ENCODE data around the gene GP1BB. TPM values are rescaled to one million over a fixed set of nuclear protein-coding genes. Genes with fewer than 3 reads are reported as not detected.

The GP1BB gene
- total RNA-seq, 1 donor: 1.8 TPM

DNA sequence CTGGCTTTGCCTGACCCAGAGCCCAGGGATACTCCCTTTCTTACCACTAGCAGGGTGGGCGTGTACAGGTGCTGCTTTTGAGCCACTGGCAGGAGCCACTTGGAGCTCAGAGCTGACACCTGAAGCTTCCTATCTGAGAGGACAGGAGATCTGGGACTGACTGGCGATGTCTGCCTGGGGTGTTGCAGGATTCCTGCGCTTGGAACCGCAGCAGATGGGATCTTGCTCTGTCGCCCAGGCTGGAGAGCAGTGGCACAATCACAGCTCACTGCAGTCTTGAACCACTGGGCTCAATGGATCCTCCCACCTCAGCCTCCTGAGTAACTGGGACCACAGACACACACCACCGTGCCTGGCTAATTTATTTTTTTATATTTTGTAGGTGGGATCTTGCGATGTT lies 17.7 kb downstream of the GP1BB start:
- H3K4me1 ChIP-seq (ENCODE audit: insufficient read depth, low read length): no peaks in the 10 kb centered on the region
- DNase-seq (ENCODE audit: insufficient read length, low spot score, missing footprints): no peak
- no peak overlapping the region for H2AFZ ChIP-seq (ENCODE audit: low read length)
- H3K79me2 ChIP-seq (ENCODE audit: insufficient read depth, low read length): no peaks in the 10 kb centered on the region
- H3K4me2 ChIP-seq (ENCODE audit: insufficient read depth, low read length): no peak overlapping the region
- no peaks in the 10 kb centered on the region for H3K36me3 ChIP-seq (ENCODE audit: insufficient read depth, low read length)
- no peaks in the 10 kb centered on the region for H4K20me1 ChIP-seq (ENCODE audit: insufficient read depth, low read length)
- TF ChIP-seq, protein P1, sequence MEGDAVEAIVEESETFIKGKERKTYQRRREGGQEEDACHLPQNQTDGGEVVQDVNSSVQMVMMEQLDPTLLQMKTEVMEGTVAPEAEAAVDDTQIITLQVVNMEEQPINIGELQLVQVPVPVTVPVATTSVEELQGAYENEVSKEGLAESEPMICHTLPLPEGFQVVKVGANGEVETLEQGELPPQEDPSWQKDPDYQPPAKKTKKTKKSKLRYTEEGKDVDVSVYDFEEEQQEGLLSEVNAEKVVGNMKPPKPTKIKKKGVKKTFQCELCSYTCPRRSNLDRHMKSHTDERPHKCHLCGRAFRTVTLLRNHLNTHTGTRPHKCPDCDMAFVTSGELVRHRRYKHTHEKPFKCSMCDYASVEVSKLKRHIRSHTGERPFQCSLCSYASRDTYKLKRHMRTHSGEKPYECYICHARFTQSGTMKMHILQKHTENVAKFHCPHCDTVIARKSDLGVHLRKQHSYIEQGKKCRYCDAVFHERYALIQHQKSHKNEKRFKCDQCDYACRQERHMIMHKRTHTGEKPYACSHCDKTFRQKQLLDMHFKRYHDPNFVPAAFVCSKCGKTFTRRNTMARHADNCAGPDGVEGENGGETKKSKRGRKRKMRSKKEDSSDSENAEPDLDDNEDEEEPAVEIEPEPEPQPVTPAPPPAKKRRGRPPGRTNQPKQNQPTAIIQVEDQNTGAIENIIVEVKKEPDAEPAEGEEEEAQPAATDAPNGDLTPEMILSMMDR (IDR thresholded peaks at IDR 0.05; ENCODE audit: extremely low read depth, low read depth, low read length): no peak
- H3K27ac ChIP-seq (ENCODE audit: low read depth, low read length): no peak overlapping the region
- no peaks in the 10 kb centered on the region for H3K27me3 ChIP-seq (ENCODE audit: insufficient read depth, low read length)
- H3K9me3 ChIP-seq (ENCODE audit: low read depth, low read length): no peaks in the 10 kb centered on the region
- H3K4me3 ChIP-seq (ENCODE audit: insufficient read depth, low read length): no peak overlapping the region

DNA sequence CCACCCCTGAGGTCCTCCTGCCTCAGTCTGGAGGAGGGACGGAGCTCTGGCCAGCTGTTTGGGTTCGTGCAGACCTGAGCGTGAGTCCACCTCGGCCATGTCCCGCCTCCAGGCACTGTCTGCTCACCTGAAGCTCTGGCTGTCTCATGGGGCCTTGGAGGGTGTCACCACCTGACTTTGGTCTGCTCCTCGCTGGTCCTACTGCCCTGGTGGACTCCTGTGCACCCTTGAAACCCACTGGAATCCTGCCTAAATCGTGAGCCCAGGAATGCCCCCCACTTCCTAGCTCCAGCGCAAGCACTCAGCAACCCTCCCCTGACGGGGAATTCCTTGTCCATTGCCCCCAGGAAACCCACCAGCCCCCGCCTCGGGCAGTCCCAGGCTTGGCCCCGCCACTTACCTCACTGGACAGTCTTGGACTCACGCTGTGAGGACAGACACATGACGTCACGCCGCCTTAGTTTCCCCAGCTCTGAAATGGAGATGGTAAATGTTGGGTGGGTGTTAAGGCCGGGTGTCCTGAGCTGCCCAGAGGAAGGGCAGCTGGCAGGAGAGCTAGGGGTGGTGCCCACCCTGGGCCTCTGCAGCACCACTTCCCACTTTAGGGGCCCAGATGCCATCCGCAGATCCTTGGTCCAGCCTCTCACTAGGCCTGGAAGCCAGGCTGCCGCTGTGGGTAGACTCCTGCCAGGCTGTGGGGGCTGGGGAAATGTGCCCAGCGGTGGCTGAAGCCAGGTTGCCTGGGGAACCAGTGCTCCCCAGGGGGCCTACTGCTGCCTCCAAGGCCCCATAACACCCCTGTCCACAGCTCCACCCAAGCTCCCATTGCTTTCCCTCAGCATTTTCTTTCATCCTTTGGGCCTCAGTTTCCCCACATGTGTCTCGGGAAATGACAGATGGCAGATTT lies 19.1 kb downstream of the GP1BB start:
- no peak overlapping the region for H3K4me2 ChIP-seq (ENCODE audit: insufficient read depth, low read length)
- no peaks in the 10 kb centered on the region for H4K20me1 ChIP-seq (ENCODE audit: insufficient read depth, low read length)
- no peaks in the 10 kb centered on the region for H3K4me1 ChIP-seq (ENCODE audit: insufficient read depth, low read length)
- no peaks in the 10 kb centered on the region for H3K27me3 ChIP-seq (ENCODE audit: insufficient read depth, low read length)
- TF ChIP-seq, protein P1 (IDR thresholded peaks at IDR 0.05; ENCODE audit: extremely low read depth, low read depth, low read length): no peak
- H3K27ac ChIP-seq (ENCODE audit: low read depth, low read length): no peak overlapping the region
- no peak for DNase-seq (ENCODE audit: insufficient read length, low spot score, missing footprints)
- no peak overlapping the region for H3K4me3 ChIP-seq (ENCODE audit: insufficient read depth, low read length)
- H3K79me2 ChIP-seq (ENCODE audit: insufficient read depth, low read length): no peaks in the 10 kb centered on the region
- no peaks in the 10 kb centered on the region for H3K9me3 ChIP-seq (ENCODE audit: low read depth, low read length)
- no peak overlapping the region for H2AFZ ChIP-seq (ENCODE audit: low read length)
- no peaks in the 10 kb centered on the region for H3K36me3 ChIP-seq (ENCODE audit: insufficient read depth, low read length)

DNA sequence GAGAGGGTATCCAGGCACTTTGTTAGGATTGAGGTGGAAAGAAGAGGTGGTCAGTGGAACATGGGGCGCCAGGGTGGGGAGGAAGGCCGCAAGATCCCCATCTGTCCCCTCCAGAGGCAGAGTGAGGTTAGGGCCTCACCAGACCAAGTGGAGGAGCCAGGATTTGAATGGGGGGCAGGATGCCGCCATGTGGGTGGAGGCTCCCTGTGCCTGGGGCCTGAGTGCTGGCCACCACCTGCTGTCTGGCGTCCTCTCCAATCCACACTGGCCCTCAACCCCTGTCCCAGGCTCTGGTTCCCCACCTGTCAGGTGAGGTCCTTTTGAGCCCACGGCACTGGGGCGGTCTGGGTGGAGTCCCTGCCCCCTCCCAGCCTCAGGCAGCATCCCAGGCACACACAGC lies 19.7 kb downstream of the GP1BB start:
- Histone ChIP-seq H3K27ac (ENCODE audit: low read depth, low read length) (no peak overlapping the region), H3K9me3 (ENCODE audit: low read depth, low read length) (no peaks in the 10 kb centered on the region), H3K27me3 (ENCODE audit: insufficient read depth, low read length) (no peaks in the 10 kb centered on the region), H3K4me2 (ENCODE audit: insufficient read depth, low read length) (no peak overlapping the region), H3K4me3 (ENCODE audit: insufficient read depth, low read length) (no peak overlapping the region), H3K79me2 (ENCODE audit: insufficient read depth, low read length) (no peaks in the 10 kb centered on the region), H2AFZ (ENCODE audit: low read length) (no peak overlapping the region), H3K36me3 (ENCODE audit: insufficient read depth, low read length) (no peaks in the 10 kb centered on the region), H3K4me1 (ENCODE audit: insufficient read depth, low read length) (no peaks in the 10 kb centered on the region), H4K20me1 (ENCODE audit: insufficient read depth, low read length) (no peaks in the 10 kb centered on the region)
- TF ChIP-seq, protein P1 (IDR thresholded peaks at IDR 0.05; ENCODE audit: extremely low read depth, low read depth, low read length): no peak
- no peak for DNase-seq (ENCODE audit: insufficient read length, low spot score, missing footprints)

DNA sequence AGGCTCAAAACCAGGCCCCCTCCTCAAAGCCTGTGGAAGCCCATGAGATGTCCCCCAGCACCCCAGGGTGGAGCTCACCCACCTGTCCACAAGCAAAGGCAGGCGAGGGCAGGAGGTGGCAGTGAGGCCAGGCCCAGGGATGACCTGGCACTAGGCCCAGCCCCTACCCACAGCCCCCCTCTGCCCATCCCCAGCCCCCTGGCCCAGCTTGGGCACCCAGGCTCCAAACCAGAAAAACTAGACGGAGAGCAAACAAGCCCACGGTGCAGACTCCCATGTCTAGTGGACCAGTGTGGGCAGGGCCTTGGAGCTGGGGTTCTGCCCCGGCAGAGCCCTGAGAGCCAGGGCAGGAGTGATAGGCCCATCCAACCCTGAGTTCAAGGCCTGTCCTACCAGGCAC lies 20.3 kb downstream of the GP1BB start:
- no peaks in the 10 kb centered on the region for H3K36me3 ChIP-seq (ENCODE audit: insufficient read depth, low read length)
- H3K4me1 ChIP-seq (ENCODE audit: insufficient read depth, low read length): no peaks in the 10 kb centered on the region
- H3K79me2 ChIP-seq (ENCODE audit: insufficient read depth, low read length): no peaks in the 10 kb centered on the region
- H2AFZ ChIP-seq (ENCODE audit: low read length): no peak overlapping the region
- H3K9me3 ChIP-seq (ENCODE audit: low read depth, low read length): no peaks in the 10 kb centered on the region
- no peaks in the 10 kb centered on the region for H3K27me3 ChIP-seq (ENCODE audit: insufficient read depth, low read length)
- no peak overlapping the region for H3K4me3 ChIP-seq (ENCODE audit: insufficient read depth, low read length)
- TF ChIP-seq, protein P1 (IDR thresholded peaks at IDR 0.05; ENCODE audit: extremely low read depth, low read depth, low read length): no peak
- no peaks in the 10 kb centered on the region for H4K20me1 ChIP-seq (ENCODE audit: insufficient read depth, low read length)
- no peak overlapping the region for H3K27ac ChIP-seq (ENCODE audit: low read depth, low read length)
- no peak for DNase-seq (ENCODE audit: insufficient read length, low spot score, missing footprints)
- no peak overlapping the region for H3K4me2 ChIP-seq (ENCODE audit: insufficient read depth, low read length)
